Lower lobe of right lung (tissue), 2 donors: ENCODE measurements around the gene PRSS37. TPM values are rescaled to one million over a fixed set of nuclear protein-coding genes. Genes with fewer than 3 reads are reported as not detected.

Experiments used
- ATAC-seq, 2 donors: fragments of 200-7000 bp; cut with Tn5 transposase; one replicate each; pipeline ENCODE4 v1.9.1; 2020 to 2022; ENCODE audit warnings: mild to moderate bottlenecking in 2 of 2, moderate library complexity in 2 of 2
- DNase-seq: peaks from one replicate; pipeline ENCODE4 v3.0.0-alpha.2; 2020
- H3K27ac ChIP-seq: fragments of 200-600 bp; one replicate; pipeline ENCODE4 v1.8.0; 2022
- H3K27me3 ChIP-seq: fragments of 200-600 bp; one replicate; pipeline ENCODE4 v1.8.0; 2022; ENCODE audit warnings: low read depth
- H3K36me3 ChIP-seq: fragments of 200-600 bp; one replicate; pipeline ENCODE4 v1.8.0; 2022; ENCODE audit warnings: mild to moderate bottlenecking
- H3K4me1 ChIP-seq: fragments of 200-600 bp; one replicate; pipeline ENCODE4 v1.8.0; 2022
- H3K4me3 ChIP-seq: fragments of 200-600 bp; one replicate; pipeline ENCODE4 v1.8.0; 2022; ENCODE audit warnings: mild to moderate bottlenecking
- H3K9me3 ChIP-seq: fragments of 200-600 bp; one replicate; pipeline ENCODE4 v1.8.0; 2022
- CTCF ChIP-seq: fragments of 200-600 bp; IDR thresholded peaks from one replicate; pipeline ENCODE4 v1.8.0; 2022; ENCODE audit warnings: antibody characterized with exemption, mild to moderate bottlenecking
- intact Hi-C: fragments of 100-400 bp; cut with DNase I; formaldehyde crosslinking; loops from one replicate; pipeline ENCODE4 v1.11.0; 2022
- total RNA-seq: library from RNA; stranded (reverse); fragmentation: NEBNext Ultra II Directional; extraction: Animal tissue kit (Norgen Biotek cat#: 25700); gene quantifications from one replicate; pipeline ENCODE4 v1.2.1, GENCODE V29; 2021
- donor health status: DM: no; HTN: yes; CAD: no; lungs with severe emphysema.

The PRSS37 gene
- total RNA-seq, 1 donor from 2014 or later, result not detected

- ATAC-seq (no peak), DNase-seq (no peak)
- peaks cover 9% of the 10 kb centered on the region for H3K36me3 ChIP-seq
- no peaks in the 10 kb centered on the region for H3K9me3 ChIP-seq
- no peaks in the 10 kb centered on the region for H3K27me3 ChIP-seq
- no peak overlapping the region for H3K4me3 ChIP-seq
- intact Hi-C loops, result loop anchor here (10.0 kb wide), 1 partner anchor 62 kb away; no protein-coding TSS in a partner anchor
- no peak for TF ChIP-seq CTCF
- no peaks in the 10 kb centered on the region for H3K4me1 ChIP-seq
- no peak overlapping the region for H3K27ac ChIP-seq
Observed at GRCh38 chr7:141792526-141792925, 48.8 kb downstream of the PRSS37 start.

- no peak for DNase-seq
- Histone ChIP-seq H3K27me3 (no peaks in the 10 kb centered on the region), H3K9me3 (no peaks in the 10 kb centered on the region), H3K27ac (no peak within 1 kb of the TSS), H3K36me3 (peaks cover 9% of the 10 kb centered on the region), H3K4me1 (no peaks in the 10 kb centered on the region), H3K4me3 (no peak within 1 kb of the TSS)
- no peak for ATAC-seq
- intact Hi-C loops, result loop anchor here (10.0 kb wide), 1 partner anchor 65 kb away; no protein-coding TSS in a partner anchor
- TF ChIP-seq CTCF, result no peak
Observed at GRCh38 chr7:141789917-141790316, 51.4 kb downstream of the PRSS37 start, which contains the start of gene TAS2R5. TSS of gene TAS2R5 (plus strand) at chr7:141790217. CDS start at chr7:141790362, 145 bp downstream.

GRCh38 chr7:141788296-141788695 lies 53.0 kb downstream of the PRSS37 start:
- H3K27ac ChIP-seq, result no peak overlapping the region
- DNase-seq (no peak), ATAC-seq (no peak)
- intact Hi-C loops, result no loop called here
- no peaks in the 10 kb centered on the region for H3K4me1 ChIP-seq
- no peak for TF ChIP-seq CTCF
- no peak overlapping the region for H3K4me3 ChIP-seq
- no peaks in the 10 kb centered on the region for H3K27me3 ChIP-seq
- no peaks in the 10 kb centered on the region for H3K9me3 ChIP-seq
- H3K36me3 ChIP-seq, result peaks cover 9% of the 10 kb centered on the region

Other genes starting within 250 kb of the PRSS37 start
- gene DENND11, start 139.3 kb downstream of the PRSS37 start, total RNA-seq, result 34.1 TPM
- not detected for gene WEE2, start 133.1 kb downstream of the PRSS37 start, total RNA-seq
- gene SSBP1, start 103.1 kb downstream of the PRSS37 start, total RNA-seq, result 65.2 TPM
- 1.4 TPM for gene TAS2R3, start 77.4 kb downstream of the PRSS37 start, total RNA-seq
- gene TAS2R4, start 64.8 kb downstream of the PRSS37 start, total RNA-seq, result 2.0 TPM
- gene TAS2R5, start 51.3 kb downstream of the PRSS37 start, total RNA-seq, result 2.2 TPM
- gene OR9A4, start 74.9 kb upstream of the PRSS37 start, total RNA-seq, result not detected
- gene CLEC5A, start 105.5 kb upstream of the PRSS37 start, total RNA-seq, result 7.5 TPM
- gene TAS2R38, start 132.3 kb upstream of the PRSS37 start, total RNA-seq, result not detected
- gene MGAM, start 154.4 kb upstream of the PRSS37 start, total RNA-seq, result 15.7 TPM